Measurements from ENCODE around the gene GGACT.

DNA sequence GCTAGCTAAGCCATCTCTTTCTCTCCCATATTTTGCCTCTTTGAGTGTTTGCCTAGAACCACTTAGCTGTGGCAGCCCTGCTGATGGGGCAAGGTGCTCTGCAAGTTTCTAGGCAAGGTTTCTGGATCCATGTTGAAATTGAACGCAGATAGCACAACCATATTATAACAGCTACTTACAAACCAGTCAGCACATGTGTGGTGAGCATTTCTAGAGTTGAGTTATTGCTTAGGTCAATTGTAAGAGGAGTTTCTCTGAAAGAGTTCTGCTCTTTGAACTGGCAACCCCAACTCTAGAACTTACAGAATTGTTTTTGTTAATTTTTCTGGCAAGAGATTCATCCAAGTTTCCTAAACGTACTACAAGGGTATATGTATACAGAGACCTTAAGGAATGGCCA, 103.3 kb downstream of the GGACT start:
- TF ChIP-seq, protein P1, sequence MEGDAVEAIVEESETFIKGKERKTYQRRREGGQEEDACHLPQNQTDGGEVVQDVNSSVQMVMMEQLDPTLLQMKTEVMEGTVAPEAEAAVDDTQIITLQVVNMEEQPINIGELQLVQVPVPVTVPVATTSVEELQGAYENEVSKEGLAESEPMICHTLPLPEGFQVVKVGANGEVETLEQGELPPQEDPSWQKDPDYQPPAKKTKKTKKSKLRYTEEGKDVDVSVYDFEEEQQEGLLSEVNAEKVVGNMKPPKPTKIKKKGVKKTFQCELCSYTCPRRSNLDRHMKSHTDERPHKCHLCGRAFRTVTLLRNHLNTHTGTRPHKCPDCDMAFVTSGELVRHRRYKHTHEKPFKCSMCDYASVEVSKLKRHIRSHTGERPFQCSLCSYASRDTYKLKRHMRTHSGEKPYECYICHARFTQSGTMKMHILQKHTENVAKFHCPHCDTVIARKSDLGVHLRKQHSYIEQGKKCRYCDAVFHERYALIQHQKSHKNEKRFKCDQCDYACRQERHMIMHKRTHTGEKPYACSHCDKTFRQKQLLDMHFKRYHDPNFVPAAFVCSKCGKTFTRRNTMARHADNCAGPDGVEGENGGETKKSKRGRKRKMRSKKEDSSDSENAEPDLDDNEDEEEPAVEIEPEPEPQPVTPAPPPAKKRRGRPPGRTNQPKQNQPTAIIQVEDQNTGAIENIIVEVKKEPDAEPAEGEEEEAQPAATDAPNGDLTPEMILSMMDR (IDR thresholded peaks at IDR 0.05; ENCODE audit: low read length), result no peak
- no peak for TF ChIP-seq EZH2 (optimal IDR thresholded peaks at IDR 0.05; ENCODE audit: low read depth, low read length)

Data from MM.1S (cell line).